Stimulated activated CD8-positive, alpha-beta memory T cell treated with anti-CD3 and anti-CD28 coated beads, Interleukin-12 subunit alpha, Interleukin-12 subunit beta, amount 100 ng/mL, for 24 hours (primary cell): ENCODE data around the gene MGLL.

Experiments used
- DNase-seq: peaks from one replicate; pipeline ENCODE4 v3.0.0-alpha.2; 2020; ENCODE audit errors: extremely low read depth

MGLL gene

GRCh38 chr3:127758013-127758412, 64.3 kb downstream of the MGLL start:
- DNase-seq, result no peak

DNA sequence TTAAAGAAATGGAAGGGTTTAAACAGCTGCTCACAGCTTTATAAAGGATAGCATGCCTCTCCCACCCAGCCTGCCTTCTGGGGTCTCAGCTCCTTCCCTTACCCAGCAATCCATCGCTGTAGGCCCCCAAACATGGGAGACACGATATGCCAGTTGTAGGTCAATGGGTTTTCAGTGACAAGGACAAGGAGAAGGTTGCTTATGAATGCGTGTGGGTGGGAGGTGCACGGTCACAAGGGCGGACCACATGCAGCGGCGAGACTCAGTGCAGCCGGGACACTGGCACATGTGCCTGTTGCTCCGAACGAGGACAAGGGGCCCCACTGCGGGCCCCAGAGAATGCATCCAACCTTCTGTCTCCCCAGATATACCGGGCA, 67.0 kb downstream of the MGLL start:
- no peak for DNase-seq

DNA sequence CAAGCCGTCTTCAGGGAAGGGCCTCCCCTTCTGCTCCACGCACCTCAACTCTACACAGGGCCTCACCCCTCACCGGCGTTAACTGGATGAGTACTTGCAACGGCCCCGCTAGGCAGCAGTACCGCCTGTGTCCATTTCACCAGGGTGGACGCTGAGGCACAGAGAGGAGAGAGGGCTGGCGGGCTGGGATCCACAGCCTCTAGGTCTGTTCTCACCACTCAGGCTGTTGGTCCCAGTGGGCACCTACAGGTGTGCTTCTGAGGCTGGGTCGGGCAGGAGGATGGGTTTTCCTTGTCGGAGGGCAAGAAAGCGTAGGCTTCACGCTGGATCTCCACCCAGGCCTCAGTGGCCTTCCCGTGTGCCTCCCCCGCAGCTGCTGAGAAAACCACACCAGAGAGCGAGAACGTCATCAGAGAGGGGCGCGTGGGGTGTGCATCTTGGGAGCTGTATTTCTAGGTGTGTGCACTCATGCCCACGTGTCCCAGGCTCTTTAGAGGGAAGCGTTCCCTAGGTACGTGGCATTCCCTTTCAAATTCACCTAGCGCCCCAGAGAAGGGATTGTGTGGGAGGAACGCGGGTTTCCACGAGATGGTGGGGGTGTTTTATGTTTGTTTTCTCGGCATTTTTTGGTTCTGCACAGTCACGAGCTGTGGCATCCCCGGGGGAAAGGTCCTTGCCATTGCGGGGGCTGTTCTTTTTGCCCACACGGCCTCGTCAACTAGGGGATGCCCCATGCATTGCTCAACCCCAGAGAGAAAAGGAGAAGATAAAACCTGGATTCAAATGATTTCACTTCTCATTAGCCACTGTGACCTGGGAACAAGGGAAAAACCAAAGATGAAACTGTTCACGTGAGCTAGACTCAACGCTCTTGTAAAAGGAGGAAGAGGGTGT, 67.7 kb downstream of the MGLL start:
- no peak for DNase-seq

- DNase-seq, result no peak
Measured at GRCh38 chr3:127753898-127754410, 68.4 kb downstream of the MGLL start.

DNA sequence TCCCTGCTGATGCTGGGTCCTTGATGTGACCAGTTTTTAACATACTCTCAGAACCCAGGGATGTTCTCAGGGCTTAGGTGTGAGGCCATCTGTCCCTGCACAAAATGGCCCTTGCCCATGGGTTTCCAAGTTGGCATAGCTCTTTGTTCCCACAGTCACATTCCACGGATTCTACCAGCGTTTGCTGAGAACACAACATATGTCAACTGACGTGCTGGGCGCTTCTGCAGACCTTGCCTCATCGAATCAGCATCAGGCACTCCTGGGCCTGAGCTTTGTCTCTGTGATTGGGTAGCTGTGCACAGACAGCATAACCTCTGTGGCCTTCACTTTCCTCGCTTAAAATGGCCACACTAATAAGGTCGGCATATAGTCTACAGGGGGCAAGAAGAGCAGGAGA, 69.0 kb downstream of the MGLL start:
- DNase-seq, result no peak

- DNase-seq, result no peak
Measured at GRCh38 chr3:127751782-127752181, 70.5 kb downstream of the MGLL start.

DNA sequence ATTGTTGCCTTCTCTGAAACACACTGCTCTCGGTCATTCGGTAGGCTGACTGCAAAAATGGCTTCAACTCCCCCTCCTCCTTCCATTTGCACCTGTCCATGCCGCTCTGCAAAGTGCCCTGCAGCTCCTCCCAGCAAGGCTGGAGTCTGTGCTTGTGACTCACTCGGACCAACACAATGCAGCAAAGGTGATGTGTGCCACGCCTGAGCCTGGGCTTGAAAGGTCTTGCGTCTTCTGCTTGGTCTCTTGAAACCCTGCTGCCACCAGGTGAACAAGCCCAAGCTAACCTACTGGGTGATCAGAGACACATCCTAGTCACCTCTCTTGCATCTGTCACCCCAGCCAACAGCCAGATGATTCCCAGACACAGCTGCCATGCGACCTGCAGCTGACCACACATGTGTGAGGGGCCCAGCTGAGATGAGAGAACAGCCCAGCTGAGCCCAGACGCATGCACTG, 71.1 kb downstream of the MGLL start:
- DNase-seq, result no peak

- DNase-seq, result no peak
Measured at GRCh38 chr3:127750226-127751031, 71.9 kb downstream of the MGLL start.

- no peak for DNase-seq
Measured at GRCh38 chr3:127749787-127750225, 72.5 kb downstream of the MGLL start.

DNA sequence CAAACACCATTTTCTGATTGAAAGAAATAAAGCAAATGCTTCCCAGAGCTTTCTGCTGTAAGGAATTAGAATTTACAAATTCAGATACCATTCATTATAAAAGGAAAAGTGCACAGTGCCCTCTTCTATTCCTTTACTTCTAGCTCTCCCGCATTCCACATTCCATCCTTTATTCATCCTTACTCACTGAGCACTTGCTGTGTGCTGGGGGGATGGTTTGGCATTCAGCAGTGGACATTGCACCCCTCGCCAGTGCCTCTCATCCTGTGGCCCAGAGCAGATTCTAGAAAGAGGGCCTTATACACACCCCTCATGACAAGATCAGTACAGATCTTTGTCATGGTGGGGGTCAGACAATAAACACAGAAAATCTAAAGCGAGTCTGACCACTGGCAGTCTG, 73.0 kb downstream of the MGLL start:
- no peak for DNase-seq

DNA sequence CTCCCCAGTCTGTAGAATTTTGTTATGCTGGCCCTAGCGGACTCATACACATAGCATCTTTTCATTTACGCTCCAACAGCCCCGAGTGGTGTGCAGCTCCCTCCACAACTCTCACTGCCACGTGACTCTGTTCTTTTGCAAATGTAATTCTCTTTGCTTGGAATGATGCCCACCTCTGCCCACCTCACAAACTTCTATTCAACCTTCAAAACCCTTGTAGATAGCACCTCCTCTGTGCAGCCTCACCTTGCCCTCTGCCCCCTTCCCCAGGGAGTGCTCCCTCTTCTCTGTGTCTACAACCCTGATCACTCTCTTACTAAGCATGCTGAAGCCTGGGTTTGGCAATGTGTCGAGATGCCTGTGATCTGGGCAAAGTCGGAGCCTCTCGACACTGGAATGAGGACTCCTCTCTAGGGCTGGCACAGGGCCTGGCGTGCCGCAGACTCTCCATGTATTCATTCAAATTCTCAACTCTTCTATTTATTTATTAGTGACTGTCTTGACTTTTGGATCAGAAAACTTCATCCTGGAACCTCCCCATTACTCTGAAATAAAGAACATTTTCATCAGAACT, 73.5 kb downstream of the MGLL start:
- no peak for DNase-seq

GRCh38 chr3:127747751-127748521, 74.4 kb downstream of the MGLL start:
- DNase-seq, result no peak

GRCh38 chr3:127747066-127747465, 75.2 kb downstream of the MGLL start:
- DNase-seq, result no peak

GRCh38 chr3:127746400-127747057, 75.8 kb downstream of the MGLL start:
- no peak for DNase-seq

DNA sequence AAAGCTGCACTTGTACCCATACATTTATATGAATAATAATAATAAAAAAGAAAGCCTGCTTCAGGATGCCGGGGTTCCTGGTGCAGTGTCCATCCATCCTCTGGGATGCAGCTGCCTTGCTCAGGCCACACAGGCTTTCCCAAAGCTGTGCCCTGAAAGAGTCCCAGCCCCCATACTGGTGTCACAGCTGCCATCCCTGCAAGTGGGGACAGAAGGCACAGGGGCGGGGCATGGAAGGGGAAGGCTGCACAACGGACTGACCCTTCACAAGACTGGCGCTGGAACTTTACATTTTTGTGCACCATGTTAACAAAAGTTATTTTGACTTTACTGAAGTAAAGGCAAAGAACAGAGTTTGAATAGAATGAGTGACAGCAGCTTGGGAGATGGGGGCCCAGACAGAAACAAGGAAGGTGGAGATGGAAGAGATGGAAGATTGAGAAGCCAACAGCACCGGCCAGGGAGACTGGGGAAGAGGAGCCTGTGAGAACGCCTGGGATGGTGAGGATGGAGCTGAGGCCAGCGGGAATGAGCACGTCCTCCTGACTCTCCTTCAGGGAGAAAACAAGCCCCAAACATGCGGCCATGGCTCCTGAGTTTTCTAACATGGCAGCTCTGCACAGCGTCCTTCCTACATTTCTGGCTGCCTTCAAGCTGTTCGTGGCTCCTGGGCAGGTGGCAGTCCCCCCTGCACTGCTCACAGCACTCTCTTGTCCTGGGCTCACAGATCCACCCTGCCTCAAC, 76.5 kb downstream of the MGLL start:
- no peak for DNase-seq

GRCh38 chr3:127744875-127745274, 77.4 kb downstream of the MGLL start:
- no peak for DNase-seq

- no peak for DNase-seq
Measured at GRCh38 chr3:127744253-127744815, 78.0 kb downstream of the MGLL start.

GRCh38 chr3:127743351-127744252, 78.7 kb downstream of the MGLL start:
- no peak for DNase-seq

GRCh38 chr3:127742580-127742979, 79.7 kb downstream of the MGLL start:
- DNase-seq, result no peak
